Activated effector memory CD4-positive, alpha-beta T cell treated with Interleukin-2 at 50 U/mL for 16 hours (primary cell): ENCODE measurements around the gene KRT73.
"Not testable (repeated sequence)": the region's sequence is repeated elsewhere in the genome, so short reads cannot be mapped to it uniquely, and the experiment has no call there.

ENCODE experiments used
- DNase-seq: peaks from one replicate; pipeline ENCODE4 v3.0.0-alpha.2; 2020

KRT73 gene

GRCh38 chr12:52598966-52599365 lies 19.4 kb downstream of the KRT73 start:
- DNase-seq, result no peak

- DNase-seq, result not testable (repeated sequence)
Observed at GRCh38 chr12:52594237-52594636, 24.1 kb downstream of the KRT73 start.

DNA sequence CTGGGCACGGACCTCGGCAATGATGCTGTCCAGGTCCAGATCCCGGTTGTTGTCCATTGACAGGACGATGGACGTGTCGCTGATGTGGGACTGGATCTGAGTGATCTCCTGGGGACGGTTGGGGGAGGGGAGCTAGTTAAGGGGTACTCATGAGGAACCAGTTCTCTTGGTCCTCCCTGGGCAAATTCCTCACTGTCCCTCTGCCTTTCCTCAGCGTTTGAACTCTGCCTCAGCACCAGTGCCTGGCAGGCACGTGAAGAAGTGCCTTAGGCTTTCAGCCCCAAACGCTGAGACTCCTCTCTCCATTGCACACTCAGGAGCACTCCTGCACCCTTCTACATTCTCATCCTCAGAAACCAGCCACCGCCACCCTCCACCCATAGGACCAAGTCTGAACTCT lies 26.8 kb downstream of the KRT73 start:
- DNase-seq, result no peak

GRCh38 chr12:52590021-52590420 lies 28.3 kb downstream of the KRT73 start:
- no peak for DNase-seq

- DNase-seq, result no peak
Observed at GRCh38 chr12:52587563-52587962, 30.8 kb downstream of the KRT73 start.

GRCh38 chr12:52585946-52586345 lies 32.4 kb downstream of the KRT73 start:
- DNase-seq, result peak; percentile 41

DNA sequence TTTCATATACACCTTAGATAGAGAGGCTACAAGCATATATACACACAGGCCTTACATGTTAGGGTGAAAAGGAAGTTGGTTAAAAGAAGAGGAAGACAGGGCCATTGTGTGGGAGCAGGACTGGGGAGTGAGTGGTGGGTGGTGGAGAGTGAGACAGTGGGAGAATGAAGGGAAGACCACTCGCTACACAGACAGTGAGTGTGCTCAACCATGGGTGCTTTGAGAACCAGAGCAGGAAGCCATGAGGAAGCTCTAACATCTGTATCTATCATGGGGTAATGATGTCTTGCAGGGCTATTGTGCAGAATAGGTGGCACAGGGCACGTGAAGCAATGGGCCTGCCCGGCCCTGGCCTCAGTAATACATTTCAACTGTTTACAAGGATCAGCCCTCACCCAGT lies 33.3 kb downstream of the KRT73 start:
- DNase-seq, result no peak

DNA sequence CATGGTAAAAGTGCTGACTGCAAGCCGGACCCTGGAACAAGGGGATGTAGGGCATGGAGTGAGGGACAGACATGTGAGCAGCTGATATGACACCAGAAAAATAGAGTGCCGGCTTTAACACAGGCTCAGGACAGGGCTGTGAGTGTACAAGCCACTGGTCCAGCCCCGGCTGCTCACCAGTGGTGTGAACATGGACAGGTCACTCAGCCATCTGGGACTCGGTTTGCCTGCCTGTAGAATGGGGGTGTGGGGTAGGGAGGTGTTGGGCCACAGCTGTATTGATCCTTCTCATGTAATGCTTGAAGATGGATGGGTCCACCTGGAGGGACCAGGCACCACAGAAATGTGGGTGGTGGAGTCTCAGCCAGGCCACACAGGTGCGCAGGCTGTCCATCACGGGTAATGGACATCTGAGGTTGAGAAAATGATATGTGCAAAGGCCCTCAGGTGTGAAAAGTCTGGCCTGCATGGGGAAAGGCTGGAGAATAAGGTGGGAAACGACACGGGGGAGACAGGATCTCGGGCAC lies 34.1 kb downstream of the KRT73 start:
- no peak for DNase-seq

GRCh38 chr12:52582971-52583456 lies 35.3 kb downstream of the KRT73 start:
- DNase-seq, result peak; percentile 37

GRCh38 chr12:52582486-52582885 lies 35.9 kb downstream of the KRT73 start:
- no peak for DNase-seq

GRCh38 chr12:52581481-52581880 lies 36.9 kb downstream of the KRT73 start:
- DNase-seq, result no peak

GRCh38 chr12:52581066-52581465 lies 37.3 kb downstream of the KRT73 start:
- no peak for DNase-seq

- no peak for DNase-seq
Observed at GRCh38 chr12:52580496-52580895, 37.9 kb downstream of the KRT73 start.

- DNase-seq, result no peak
Observed at GRCh38 chr12:52579468-52580465, 38.6 kb downstream of the KRT73 start.

GRCh38 chr12:52578469-52578868 lies 39.9 kb downstream of the KRT73 start:
- DNase-seq, result no peak

GRCh38 chr12:52577316-52577715 lies 41.0 kb downstream of the KRT73 start:
- no peak for DNase-seq

DNA sequence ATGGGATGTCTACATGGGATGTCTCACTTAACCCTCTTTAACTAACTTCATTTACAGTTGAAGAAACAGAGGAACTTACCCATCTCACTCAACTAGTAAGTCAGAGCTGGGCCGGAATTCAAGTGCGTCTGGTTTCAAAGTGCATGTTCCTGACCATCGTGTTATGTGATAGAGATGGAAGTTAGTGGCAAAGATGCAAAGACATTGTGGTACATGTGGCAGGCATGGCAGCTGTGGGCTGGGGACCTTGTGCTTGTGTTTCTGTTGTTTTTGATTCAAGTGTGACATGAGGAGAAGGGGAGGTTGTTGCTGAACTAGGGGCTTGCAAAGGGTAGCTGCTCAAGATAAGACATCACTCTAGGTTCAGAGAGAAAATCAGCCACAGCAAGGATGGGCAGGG lies 42.4 kb downstream of the KRT73 start:
- no peak for DNase-seq

DNA sequence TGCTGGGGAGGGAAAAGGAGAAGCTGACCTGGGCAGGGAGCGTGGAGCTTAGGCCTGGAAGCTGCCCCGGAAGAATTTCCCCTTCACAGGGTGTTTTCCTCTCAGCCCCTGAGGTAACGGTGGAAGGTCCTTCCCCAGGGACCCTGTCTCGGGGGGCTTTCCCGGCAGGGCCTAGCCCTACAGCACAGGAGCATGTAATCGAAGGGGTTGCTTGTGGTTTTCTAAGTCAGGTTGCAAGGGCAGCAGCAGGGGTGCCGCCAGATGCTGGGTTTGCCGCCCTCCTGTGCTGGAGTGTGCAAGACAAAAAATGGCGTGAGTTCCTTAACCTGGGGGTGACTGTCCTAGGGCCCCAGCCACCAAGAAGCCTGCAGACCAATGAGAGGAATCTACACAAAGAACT lies 43.1 kb downstream of the KRT73 start:
- no peak for DNase-seq

DNA sequence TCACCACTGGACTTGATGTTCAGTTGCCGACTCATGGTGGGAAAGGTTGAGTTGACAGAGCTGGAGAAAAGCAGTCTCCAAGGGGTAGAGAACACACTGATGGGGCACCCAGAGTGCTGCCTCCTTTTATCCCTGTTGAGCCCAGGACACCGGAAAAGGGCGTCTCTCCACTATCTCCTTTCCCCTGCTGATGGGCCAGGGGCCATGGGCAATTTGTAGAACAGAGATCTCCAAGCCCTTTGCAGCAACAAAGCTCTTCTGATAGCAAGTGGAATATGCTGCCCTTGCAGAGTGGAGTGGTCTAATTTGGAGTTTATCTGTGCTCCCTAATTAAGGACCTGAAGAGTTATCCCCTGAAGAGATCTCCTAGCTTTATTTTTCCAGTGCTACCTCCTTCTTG lies 44.6 kb downstream of the KRT73 start, which contains the start of gene KRT74:
Gene KRT74 (minus strand): TSS at position 101 of the 400 bp plus-strand sequence. CDS start 66 bp downstream, at position 35.
- DNase-seq, result no peak

DNA sequence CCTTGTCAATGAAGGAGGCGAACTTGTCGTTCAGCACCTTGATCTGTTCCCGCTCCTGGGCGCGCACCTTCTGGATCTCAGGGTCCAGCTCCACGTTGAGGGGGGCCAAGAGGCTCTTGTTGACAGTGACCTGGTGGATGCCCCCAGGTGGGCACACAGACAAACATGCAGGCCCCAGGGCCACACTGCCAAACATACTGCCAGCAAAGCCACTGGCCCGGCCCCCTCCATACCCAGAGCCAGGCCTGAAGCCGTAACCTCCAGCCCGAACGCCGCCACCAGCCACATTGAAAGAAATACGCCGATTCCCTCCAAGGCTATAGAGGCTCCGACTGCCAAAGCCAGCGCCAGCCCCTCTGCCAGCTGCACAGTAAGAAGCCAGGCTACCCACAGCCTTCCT lies 45.1 kb downstream of the KRT73 start:
- DNase-seq, result no peak

DNA sequence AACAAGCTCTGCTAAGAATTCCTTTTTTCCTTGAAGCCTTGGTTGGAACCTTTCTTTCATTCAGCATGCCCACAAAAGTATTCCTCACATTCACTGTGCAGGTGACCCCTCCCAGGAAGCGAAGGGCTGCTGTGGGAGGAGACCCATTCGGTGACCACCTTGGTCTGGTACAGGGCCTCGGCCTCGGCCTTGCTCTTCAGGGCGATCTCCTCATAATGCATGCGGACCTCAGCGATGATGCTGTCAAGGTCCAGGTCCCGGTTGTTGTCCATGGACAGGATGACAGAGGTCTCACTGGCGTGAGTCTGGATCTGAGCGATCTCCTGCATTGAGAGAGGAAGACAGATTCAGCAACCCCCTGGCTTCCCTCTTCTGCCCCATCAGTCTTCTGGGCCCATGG lies 47.8 kb downstream of the KRT73 start:
- DNase-seq, result no peak

DNA sequence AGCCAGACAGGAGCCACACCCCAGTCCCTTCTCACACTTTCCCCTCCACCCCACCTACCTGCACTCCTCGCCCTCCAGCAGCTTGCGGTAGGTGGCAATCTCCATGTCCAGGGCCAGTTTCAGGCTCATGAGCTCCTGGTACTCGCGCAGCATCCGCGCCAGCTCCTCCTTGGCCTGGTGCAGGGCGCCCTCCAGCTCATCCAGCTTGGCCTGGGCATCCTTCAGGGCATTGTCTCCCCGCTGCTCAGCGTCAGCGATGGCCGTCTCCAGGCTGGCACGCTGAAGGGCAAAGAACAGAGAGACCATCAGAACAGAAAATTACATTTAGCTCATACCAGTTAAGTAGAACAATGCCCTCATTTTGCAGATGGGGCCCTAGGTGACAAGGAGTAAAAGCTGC lies 50.2 kb downstream of the KRT73 start:
- DNase-seq, result no peak

- DNase-seq, result no peak
Observed at GRCh38 chr12:52566847-52567291, 51.5 kb downstream of the KRT73 start.

DNA sequence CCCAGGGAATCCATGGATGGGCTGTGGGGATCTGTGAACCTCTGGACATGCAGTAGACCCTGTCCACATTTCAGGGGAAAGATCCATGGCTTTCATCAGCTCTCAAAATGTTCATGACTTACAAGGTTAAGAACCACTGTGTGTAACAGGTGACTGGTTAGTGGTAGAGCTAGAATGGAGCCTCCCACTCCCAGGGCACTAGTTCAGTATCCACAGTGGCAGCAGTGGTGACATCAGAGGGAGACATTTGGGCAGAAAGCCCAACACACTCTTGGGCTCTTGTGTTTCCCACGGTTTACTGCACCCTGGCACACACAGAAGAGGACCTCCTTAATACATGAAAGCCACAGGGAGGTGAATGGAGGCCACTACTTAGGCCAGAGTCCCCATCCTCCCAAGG lies 53.8 kb downstream of the KRT73 start:
- DNase-seq, result no peak
